SH-SY5Y (cell line): ENCODE measurements around the gene APOL6.

ENCODE experiments used
- GATA2 ChIP-seq: IDR thresholded peaks from 2 replicates; pipeline ENCODE4 v1.6.1; 2011; ENCODE audit warnings: mild to moderate bottlenecking, low read depth, low read length
- GATA3 ChIP-seq: IDR thresholded peaks from 2 replicates; pipeline ENCODE4 v1.6.1; 2011; ENCODE audit warnings: low read depth, mild to moderate bottlenecking, low read length, moderate library complexity

- TF ChIP-seq GATA2 (no peak), GATA3 (no peak)
Measured at GRCh38 chr22:35611200-35611890, 36.9 kb upstream of the APOL6 start.
